Chondrocyte (in vitro differentiated cells): Measurements from ENCODE around the gene ZNF597. TPM values are rescaled to one million over a fixed set of nuclear protein-coding genes. Genes with fewer than 3 reads are reported as not detected.

Experiments
- DNase-seq: peaks from one replicate; pipeline ENCODE4 v3.0.0; 2021; ENCODE audit warnings: mixed read lengths, low spot score
- H3K27ac Mint-ChIP-seq: one replicate; pipeline ENCODE4 v1.8.0; 2021; ENCODE audit warnings: mild to moderate bottlenecking, moderate library complexity, mixed read lengths; ENCODE audit not compliant: unreplicated experiment
- H3K27me3 Mint-ChIP-seq: 2 replicates; pipeline ENCODE4 v1.8.0; 2021; ENCODE audit warnings: low read depth, mixed read lengths
- H3K36me3 Mint-ChIP-seq: 2 replicates; pipeline ENCODE4 v1.8.0; 2021; ENCODE audit warnings: low read depth, mixed read lengths
- H3K4me1 Mint-ChIP-seq: 2 replicates; pipeline ENCODE4 v1.8.0; 2021; ENCODE audit warnings: low read depth, mild to moderate bottlenecking, mixed read lengths
- H3K4me3 Mint-ChIP-seq: one replicate; pipeline ENCODE4 v1.8.0; 2021; ENCODE audit warnings: mild to moderate bottlenecking, moderate library complexity, mixed read lengths; ENCODE audit not compliant: unreplicated experiment
- H3K9me3 Mint-ChIP-seq: 2 replicates; pipeline ENCODE4 v1.8.0; 2021; ENCODE audit warnings: low read depth, mixed read lengths
- total RNA-seq: library from RNA; stranded (reverse); gene quantifications from 3 replicates; pipeline ENCODE4 v1.2.1, GENCODE V29; 2021
- TF ChIP-seq, protein P1 (sequence below): fragments of 200-600 bp; sonication (generic); IDR thresholded peaks from 2 replicates; pipeline ENCODE4 v1.5.0; 2021; ENCODE audit warnings: antibody characterized with exemption, mild to moderate bottlenecking, moderate library complexity

Gene ZNF597
- total RNA-seq, 1 donor from 2014 or later, result 2.5 TPM

DNA sequence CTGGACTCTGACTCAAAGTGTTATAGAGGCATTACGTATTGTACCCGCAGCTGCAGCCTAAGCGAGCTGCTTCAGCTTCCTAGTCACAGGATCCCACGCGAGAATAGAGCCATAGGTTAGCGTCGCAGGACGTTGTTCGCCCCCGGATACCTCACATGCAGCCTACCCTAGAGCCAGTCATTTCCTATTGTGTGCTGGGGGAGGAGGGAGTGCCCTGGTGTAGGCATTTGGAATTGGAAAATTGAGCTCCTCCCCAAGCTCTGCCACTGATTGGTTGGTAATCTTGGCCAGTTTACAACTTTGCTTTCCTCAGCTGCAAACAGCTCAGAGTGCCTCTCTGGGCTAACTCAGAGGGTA lies 706 bp upstream of the ZNF597 start:
- TF ChIP-seq, protein P1, sequence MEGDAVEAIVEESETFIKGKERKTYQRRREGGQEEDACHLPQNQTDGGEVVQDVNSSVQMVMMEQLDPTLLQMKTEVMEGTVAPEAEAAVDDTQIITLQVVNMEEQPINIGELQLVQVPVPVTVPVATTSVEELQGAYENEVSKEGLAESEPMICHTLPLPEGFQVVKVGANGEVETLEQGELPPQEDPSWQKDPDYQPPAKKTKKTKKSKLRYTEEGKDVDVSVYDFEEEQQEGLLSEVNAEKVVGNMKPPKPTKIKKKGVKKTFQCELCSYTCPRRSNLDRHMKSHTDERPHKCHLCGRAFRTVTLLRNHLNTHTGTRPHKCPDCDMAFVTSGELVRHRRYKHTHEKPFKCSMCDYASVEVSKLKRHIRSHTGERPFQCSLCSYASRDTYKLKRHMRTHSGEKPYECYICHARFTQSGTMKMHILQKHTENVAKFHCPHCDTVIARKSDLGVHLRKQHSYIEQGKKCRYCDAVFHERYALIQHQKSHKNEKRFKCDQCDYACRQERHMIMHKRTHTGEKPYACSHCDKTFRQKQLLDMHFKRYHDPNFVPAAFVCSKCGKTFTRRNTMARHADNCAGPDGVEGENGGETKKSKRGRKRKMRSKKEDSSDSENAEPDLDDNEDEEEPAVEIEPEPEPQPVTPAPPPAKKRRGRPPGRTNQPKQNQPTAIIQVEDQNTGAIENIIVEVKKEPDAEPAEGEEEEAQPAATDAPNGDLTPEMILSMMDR, result peak; percentile 22
- H3K9me3 Mint-ChIP-seq, result peaks cover 10% of the 10 kb centered on the region
- H3K27ac Mint-ChIP-seq, result peak overlapping the region; percentile 98
- H3K36me3 Mint-ChIP-seq, result peaks cover 20% of the 10 kb centered on the region
- peak overlapping the region; percentile 93 for H3K4me3 Mint-ChIP-seq
- DNase-seq, result no peak
- peaks cover 15% of the 10 kb centered on the region for H3K4me1 Mint-ChIP-seq
- H3K27me3 Mint-ChIP-seq, result no peaks in the 10 kb centered on the region

GRCh38 chr16:3439637-3440036 lies 3.7 kb downstream of the ZNF597 start:
- peaks cover 10% of the 10 kb centered on the region for H3K9me3 Mint-ChIP-seq
- H3K4me1 Mint-ChIP-seq, result peaks cover 12% of the 10 kb centered on the region
- no peak overlapping the region for H3K27ac Mint-ChIP-seq
- DNase-seq, result no peak
- no peak overlapping the region for H3K4me3 Mint-ChIP-seq
- no peaks in the 10 kb centered on the region for H3K27me3 Mint-ChIP-seq
- TF ChIP-seq, protein P1, result no peak
- peaks cover 18% of the 10 kb centered on the region for H3K36me3 Mint-ChIP-seq

GRCh38 chr16:3434373-3434772 lies 8.9 kb downstream of the ZNF597 start:
- DNase-seq, result no peak
- no peaks in the 10 kb centered on the region for H3K27me3 Mint-ChIP-seq
- H3K4me3 Mint-ChIP-seq, result no peak overlapping the region
- TF ChIP-seq, protein P1, result no peak
- peaks cover 13% of the 10 kb centered on the region for H3K36me3 Mint-ChIP-seq
- no peaks in the 10 kb centered on the region for H3K4me1 Mint-ChIP-seq
- H3K9me3 Mint-ChIP-seq, result peaks cover 2% of the 10 kb centered on the region
- H3K27ac Mint-ChIP-seq, result no peak overlapping the region

GRCh38 chr16:3431779-3432219 lies 11.5 kb downstream of the ZNF597 start:
- Mint-ChIP-seq H3K27ac (no peak overlapping the region), H3K4me3 (no peak overlapping the region), H3K36me3 (peaks cover 12% of the 10 kb centered on the region), H3K27me3 (no peaks in the 10 kb centered on the region), H3K4me1 (no peaks in the 10 kb centered on the region), H3K9me3 (no peaks in the 10 kb centered on the region)
- TF ChIP-seq, protein P1, result no peak
- DNase-seq, result no peak

DNA sequence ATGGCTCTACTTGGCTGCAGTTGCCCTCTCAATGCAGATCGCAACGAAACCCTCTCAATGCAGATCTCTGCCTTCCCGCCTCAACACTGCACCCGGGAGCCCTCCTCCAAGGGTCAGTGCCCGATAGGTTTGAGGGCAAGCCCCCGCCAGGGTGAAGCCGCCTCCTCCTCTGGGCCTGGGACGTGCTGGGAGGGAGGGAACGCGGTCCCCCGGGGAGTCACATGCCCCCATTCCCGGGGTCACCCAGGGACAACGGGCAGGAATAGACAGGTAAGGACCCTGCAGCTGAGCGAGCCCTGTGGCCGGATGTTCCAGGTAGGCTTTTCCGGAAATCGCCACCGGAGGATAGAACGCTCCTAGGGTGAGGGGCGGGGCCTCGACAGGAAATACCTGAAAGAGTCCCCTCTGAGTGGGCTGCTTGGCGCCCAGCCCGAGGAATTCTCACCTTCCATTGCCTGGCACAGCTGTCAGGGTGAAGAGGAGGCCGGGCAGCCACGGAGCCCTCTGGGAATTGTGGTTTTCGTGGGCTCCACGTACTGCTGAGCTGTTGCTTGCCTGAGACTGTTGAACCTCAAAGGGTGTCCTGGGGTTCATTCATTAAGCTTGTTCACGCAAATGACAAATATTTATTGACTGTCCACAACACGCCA lies 29.4 kb downstream of the ZNF597 start:
- no peak for DNase-seq
- TF ChIP-seq, protein P1, result no peak
- Mint-ChIP-seq H3K36me3 (peaks cover 32% of the 10 kb centered on the region), H3K27ac (no peak overlapping the region), H3K4me3 (no peak overlapping the region), H3K9me3 (peaks cover 44% of the 10 kb centered on the region), H3K27me3 (no peaks in the 10 kb centered on the region), H3K4me1 (no peaks in the 10 kb centered on the region)
